ENCODE results near the gene GMCL2.
"Not testable (repeated sequence)": the region's sequence is repeated elsewhere in the genome, so short reads cannot be mapped to it uniquely, and the experiment has no call there.

Gene GMCL2

DNA sequence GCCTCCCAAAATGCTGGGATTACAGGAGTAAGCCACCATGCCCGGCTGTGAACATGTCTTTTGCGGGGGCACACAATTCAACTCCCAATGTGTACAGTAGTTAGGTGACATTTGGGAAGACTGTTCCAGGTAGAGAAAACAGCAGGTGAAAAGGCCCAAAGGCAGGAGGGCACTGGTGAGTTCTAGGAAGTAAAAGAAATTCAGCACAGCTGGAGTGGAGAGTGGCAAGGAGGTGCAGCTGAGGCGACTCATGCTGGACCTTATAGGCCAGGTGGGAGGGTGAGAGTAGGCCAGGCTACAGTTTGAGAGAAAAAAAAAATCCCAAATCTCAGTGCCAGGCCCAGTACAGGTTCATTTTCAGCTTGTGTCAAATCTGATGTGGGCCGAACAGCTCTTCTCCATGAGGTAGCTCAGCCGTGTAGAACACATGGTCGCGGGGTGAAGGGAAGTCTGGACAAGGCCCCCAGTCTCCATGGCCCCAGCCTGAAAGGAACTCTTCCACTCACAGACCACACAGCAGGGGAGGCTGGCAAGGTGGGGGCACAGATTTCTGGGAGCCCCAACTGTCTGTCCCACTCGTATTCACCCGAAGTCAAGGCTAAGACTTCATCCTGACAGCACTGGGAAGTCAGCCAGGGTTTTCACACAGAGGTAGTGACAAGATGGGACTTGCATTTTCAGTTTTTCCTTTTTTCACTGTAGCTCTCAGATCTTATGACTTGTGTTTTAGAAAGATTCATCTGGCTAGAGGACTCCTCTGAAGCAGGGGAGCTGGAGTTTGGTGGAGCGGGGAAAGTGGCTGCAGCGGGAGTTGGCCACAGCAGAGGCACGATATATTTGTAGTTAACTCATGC lies 12.6 kb upstream of the GMCL2 start:
- Histone ChIP-seq H3K36me3 (ENCODE audit: control insufficient read depth in 1 of 2, insufficient read depth in 2 of 2, low read length in 2 of 2) (no peaks in the 10 kb centered on the region), H3K27me3 (ENCODE audit: control insufficient read depth in 1 of 2, insufficient read depth in 2 of 2, low read length in 2 of 2) (peaks cover under 1 to 1% of the 10 kb centered on the region in 2 donors), H3K9ac (ENCODE audit: low read depth in 1 of 2, low read length in 2 of 2) (no peak overlapping the region), H3K4me3 (ENCODE audit: low read depth in 1 of 2, low read length in 2 of 2) (no peak overlapping the region), H3K27ac (ENCODE audit: low read depth, low read length) (no peak overlapping the region), H3K4me1 (ENCODE audit: control insufficient read depth in 1 of 2, insufficient read depth in 2 of 2, low read length in 2 of 2) (peaks cover 6 to 13% of the 10 kb centered on the region in 2 donors), H3K9me3 (ENCODE audit: control insufficient read depth in 1 of 2, low read length in 2 of 2) (no peaks in the 10 kb centered on the region)

DNA sequence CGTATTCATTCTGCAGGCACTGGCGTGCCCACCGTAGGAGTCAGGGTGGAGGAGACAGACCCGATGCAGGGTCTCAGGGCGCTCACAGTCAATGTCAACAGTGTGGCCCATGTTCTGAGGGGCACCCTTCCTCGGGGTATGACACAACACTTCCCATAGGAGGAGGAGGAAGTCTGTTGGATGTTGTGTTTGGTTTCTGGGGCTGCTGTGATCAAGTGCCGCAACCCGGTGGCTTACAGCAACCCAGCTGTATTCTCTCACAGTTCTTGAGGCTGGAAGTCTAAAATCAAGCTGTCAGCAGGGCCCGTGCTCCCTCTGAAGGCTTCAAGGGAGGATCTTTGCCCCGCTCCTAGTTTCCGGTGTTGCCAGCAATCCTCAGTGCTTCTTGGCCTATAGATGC lies 11.5 kb upstream of the GMCL2 start:
- Histone ChIP-seq H3K27me3 (ENCODE audit: control insufficient read depth in 1 of 2, insufficient read depth in 2 of 2, low read length in 2 of 2) (peaks cover 9 to 11% of the 10 kb centered on the region in 2 donors), H3K9me3 (ENCODE audit: control insufficient read depth in 1 of 2, low read length in 2 of 2) (no peaks in the 10 kb centered on the region), H3K4me3 (ENCODE audit: low read depth in 1 of 2, low read length in 2 of 2) (no peak overlapping the region), H3K27ac (ENCODE audit: low read depth, low read length) (no peak overlapping the region), H3K36me3 (ENCODE audit: control insufficient read depth in 1 of 2, insufficient read depth in 2 of 2, low read length in 2 of 2) (no peaks in the 10 kb centered on the region), H3K4me1 (ENCODE audit: control insufficient read depth in 1 of 2, insufficient read depth in 2 of 2, low read length in 2 of 2) (peaks cover 6 to 9% of the 10 kb centered on the region in 2 donors), H3K9ac (ENCODE audit: low read depth in 1 of 2, low read length in 2 of 2) (no peak overlapping the region)

DNA sequence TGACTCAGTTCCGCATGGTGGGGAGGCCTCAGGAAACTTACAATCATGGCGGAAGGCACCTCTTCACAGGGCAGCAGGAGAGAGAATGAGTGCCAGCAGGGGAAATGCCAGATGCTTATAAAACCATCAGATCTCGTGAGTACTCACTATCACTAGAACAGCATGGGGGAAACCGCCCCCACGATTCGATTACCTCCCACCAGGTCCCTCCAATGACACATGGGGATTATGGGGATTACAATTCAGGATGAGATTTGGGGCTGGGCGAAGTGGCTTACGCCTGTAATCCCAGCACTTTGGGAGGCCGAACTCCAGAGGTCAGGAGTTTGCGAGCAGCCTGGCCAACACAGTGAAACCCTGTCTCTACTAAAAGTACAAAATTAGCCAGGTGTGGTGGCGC lies 11.0 kb upstream of the GMCL2 start:
- H3K9ac ChIP-seq (ENCODE audit: low read depth in 1 of 2, low read length in 2 of 2); H3K36me3 ChIP-seq (ENCODE audit: control insufficient read depth in 1 of 2, insufficient read depth in 2 of 2, low read length in 2 of 2); H3K9me3 ChIP-seq (ENCODE audit: control insufficient read depth in 1 of 2, low read length in 2 of 2); H3K4me3 ChIP-seq (ENCODE audit: low read depth in 1 of 2, low read length in 2 of 2); H3K27ac ChIP-seq (ENCODE audit: low read depth, low read length); H3K4me1 ChIP-seq (ENCODE audit: control insufficient read depth in 1 of 2, insufficient read depth in 2 of 2, low read length in 2 of 2): not testable (repeated sequence)
- H3K27me3 ChIP-seq (ENCODE audit: control insufficient read depth in 1 of 2, insufficient read depth in 2 of 2, low read length in 2 of 2) = peaks cover 9 to 11% of the 10 kb centered on the region in 2 donors

DNA sequence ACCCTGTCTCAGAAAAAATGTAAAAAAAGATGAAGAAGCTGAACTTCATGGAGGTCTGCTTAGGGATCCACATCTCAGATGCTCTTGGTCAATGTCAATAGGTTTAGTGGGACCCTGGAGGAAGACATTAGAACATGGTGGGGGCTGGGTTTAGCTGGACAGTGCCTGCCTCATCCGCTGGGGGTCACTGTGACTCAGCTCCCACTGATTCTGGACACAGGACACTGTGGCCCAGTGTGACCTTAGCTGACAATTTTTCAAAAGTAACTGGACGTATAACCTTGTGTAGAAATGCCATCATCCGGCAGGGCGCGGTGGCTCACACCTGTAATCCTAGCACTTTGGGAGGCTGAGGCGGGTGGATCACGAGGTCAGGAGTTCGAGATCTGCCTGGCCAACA lies 9.8 kb upstream of the GMCL2 start:
- Histone ChIP-seq H3K27ac (ENCODE audit: low read depth, low read length) (no peak overlapping the region), H3K4me3 (ENCODE audit: low read depth in 1 of 2, low read length in 2 of 2) (no peak overlapping the region), H3K9ac (ENCODE audit: low read depth in 1 of 2, low read length in 2 of 2) (no peak overlapping the region), H3K36me3 (ENCODE audit: control insufficient read depth in 1 of 2, insufficient read depth in 2 of 2, low read length in 2 of 2) (no peaks in the 10 kb centered on the region), H3K9me3 (ENCODE audit: control insufficient read depth in 1 of 2, low read length in 2 of 2) (no peaks in the 10 kb centered on the region), H3K27me3 (ENCODE audit: control insufficient read depth in 1 of 2, insufficient read depth in 2 of 2, low read length in 2 of 2) (peaks cover 9 to 11% of the 10 kb centered on the region in 2 donors), H3K4me1 (ENCODE audit: control insufficient read depth in 1 of 2, insufficient read depth in 2 of 2, low read length in 2 of 2) (peaks cover 5 to 6% of the 10 kb centered on the region in 2 donors)

DNA sequence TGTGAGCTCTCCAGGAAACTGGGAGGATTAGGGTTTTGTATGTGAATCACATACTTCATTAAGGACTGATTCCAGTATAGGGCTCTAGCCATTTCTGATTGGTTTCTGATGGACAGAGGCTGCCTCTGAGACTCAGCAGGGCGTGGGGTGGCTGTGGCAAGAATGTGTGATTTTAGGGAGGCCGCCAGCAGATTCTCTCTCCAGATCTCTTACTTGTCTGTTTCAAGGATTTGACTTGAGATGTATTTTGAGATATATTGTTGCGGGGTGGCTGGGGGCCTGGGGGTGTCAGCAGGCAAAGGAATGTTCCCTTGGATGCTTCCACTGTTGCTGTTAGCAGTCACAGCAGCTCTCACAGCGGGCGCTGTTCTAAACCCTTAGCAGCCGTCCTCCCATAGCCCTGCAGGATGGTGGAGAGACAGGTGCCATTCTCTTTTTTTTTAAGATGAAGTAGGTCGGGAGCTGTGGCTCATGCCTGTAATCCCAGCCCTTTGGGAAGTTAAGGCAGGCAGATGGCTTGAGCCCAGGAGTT lies 9.2 kb upstream of the GMCL2 start:
- Histone ChIP-seq H3K27ac (ENCODE audit: low read depth, low read length) (no peak overlapping the region), H3K4me3 (ENCODE audit: low read depth in 1 of 2, low read length in 2 of 2) (no peak overlapping the region), H3K9ac (ENCODE audit: low read depth in 1 of 2, low read length in 2 of 2) (no peak overlapping the region), H3K36me3 (ENCODE audit: control insufficient read depth in 1 of 2, insufficient read depth in 2 of 2, low read length in 2 of 2) (no peaks in the 10 kb centered on the region), H3K9me3 (ENCODE audit: control insufficient read depth in 1 of 2, low read length in 2 of 2) (no peaks in the 10 kb centered on the region), H3K4me1 (ENCODE audit: control insufficient read depth in 1 of 2, insufficient read depth in 2 of 2, low read length in 2 of 2) (no peaks in the 10 kb centered on the region), H3K27me3 (ENCODE audit: control insufficient read depth in 1 of 2, insufficient read depth in 2 of 2, low read length in 2 of 2) (peaks cover 9 to 11% of the 10 kb centered on the region in 2 donors)

DNA sequence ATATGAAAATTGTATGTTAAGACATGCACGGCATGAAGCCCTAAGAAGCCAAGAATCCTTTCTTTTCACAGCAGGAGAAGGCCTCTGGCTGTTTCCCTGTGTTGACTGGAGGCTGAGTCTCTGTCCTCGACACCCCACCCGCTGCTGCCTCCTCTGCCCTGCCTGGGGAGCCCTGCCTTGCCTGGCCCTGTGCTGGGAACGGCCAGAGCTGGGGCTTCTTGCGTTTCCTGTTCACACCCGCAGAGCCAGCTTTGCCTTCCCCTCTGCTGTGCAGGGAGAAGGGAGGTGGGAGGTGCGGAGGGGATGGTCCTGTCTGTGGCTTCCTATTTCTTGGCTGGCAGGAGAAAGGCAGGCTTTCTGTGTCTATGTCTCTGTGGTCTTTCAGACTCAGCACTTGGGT lies 6.9 kb upstream of the GMCL2 start:
- H3K9ac ChIP-seq (ENCODE audit: low read depth in 1 of 2, low read length in 2 of 2) = no peak overlapping the region
- H3K9me3 ChIP-seq (ENCODE audit: control insufficient read depth in 1 of 2, low read length in 2 of 2) = no peaks in the 10 kb centered on the region
- H3K4me1 ChIP-seq (ENCODE audit: control insufficient read depth in 1 of 2, insufficient read depth in 2 of 2, low read length in 2 of 2) = no peaks in the 10 kb centered on the region
- H3K27me3 ChIP-seq (ENCODE audit: control insufficient read depth in 1 of 2, insufficient read depth in 2 of 2, low read length in 2 of 2) = peaks cover 9 to 11% of the 10 kb centered on the region in 2 donors
- H3K36me3 ChIP-seq (ENCODE audit: control insufficient read depth in 1 of 2, insufficient read depth in 2 of 2, low read length in 2 of 2) = no peaks in the 10 kb centered on the region
- H3K4me3 ChIP-seq (ENCODE audit: low read depth in 1 of 2, low read length in 2 of 2) = no peak overlapping the region
- no peak overlapping the region for H3K27ac ChIP-seq (ENCODE audit: low read depth, low read length)

DNA sequence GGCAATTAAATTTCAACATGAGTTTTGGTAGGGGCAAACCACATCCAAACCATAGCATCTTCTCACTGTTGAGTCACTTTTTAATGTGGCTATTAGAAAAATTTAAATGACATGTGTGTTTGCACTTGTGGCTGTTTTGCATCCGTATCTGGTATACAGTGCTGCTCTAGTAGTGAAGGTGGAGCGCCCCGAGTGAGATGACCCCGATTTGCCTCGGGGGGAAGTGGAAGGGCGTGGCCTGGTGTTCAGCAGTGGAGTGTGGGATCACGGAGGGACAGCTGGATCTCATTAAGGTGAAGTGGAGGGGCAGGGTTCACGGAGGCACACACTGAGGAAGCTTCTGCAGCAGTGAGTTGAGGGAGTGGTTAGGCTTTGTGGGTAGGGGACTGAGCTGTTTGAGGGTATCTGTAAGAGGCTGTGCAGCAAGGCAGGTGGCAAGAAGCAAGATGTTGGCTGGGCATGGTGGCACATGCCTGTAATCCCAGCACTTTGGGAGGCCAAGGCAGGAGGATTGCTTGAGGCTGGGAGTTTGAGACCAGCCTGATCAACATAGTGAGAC lies 6.2 kb upstream of the GMCL2 start:
- Histone ChIP-seq H3K27ac (ENCODE audit: low read depth, low read length) (no peak overlapping the region), H3K4me1 (ENCODE audit: control insufficient read depth in 1 of 2, insufficient read depth in 2 of 2, low read length in 2 of 2) (no peaks in the 10 kb centered on the region), H3K36me3 (ENCODE audit: control insufficient read depth in 1 of 2, insufficient read depth in 2 of 2, low read length in 2 of 2) (no peaks in the 10 kb centered on the region), H3K9ac (ENCODE audit: low read depth in 1 of 2, low read length in 2 of 2) (no peak overlapping the region), H3K4me3 (ENCODE audit: low read depth in 1 of 2, low read length in 2 of 2) (no peak overlapping the region), H3K27me3 (ENCODE audit: control insufficient read depth in 1 of 2, insufficient read depth in 2 of 2, low read length in 2 of 2) (peaks cover 9 to 11% of the 10 kb centered on the region in 2 donors), H3K9me3 (ENCODE audit: control insufficient read depth in 1 of 2, low read length in 2 of 2) (no peaks in the 10 kb centered on the region)

DNA sequence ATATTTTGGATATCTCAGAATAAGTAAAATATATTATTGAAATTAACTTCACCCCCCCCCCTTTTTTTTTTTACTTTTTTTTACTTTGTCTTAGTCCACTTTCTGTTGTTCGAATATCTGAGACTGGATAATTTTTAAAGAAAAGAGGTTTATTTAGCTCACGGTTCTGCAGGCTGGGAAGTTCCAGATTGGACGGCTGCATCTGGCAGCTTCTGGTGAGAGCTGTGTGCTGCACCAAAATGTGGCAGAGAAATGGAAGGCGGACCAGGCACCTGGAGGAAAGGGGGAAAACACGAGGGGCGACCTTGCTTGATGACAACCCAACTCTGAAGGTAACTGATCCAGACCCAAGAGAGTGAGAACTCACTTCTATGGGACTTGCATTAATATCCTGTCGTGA lies 5.6 kb upstream of the GMCL2 start:
- no peak overlapping the region for H3K27ac ChIP-seq (ENCODE audit: low read depth, low read length)

DNA sequence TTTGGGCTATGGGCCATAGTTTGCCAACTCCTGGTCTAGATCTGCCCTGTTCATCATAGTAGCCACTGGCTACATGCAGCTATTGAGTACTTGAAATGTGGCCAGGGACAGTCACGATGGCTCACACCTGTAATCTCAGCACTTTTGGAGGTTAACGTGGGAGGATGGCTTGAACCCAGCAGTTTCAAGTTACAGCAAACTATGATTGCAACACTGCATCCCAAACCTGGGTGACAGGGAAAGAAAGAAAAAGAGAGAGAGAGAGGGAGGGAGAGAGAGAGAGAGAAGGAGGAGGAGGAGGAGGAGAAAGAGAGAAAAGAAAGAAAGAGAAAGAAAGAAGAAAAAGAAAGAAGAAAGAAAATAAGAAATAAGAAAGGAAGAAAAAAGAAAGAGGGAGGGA lies 5.1 kb upstream of the GMCL2 start:
- Histone ChIP-seq H3K4me3 (ENCODE audit: low read depth in 1 of 2, low read length in 2 of 2) (no peak overlapping the region), H3K27me3 (ENCODE audit: control insufficient read depth in 1 of 2, insufficient read depth in 2 of 2, low read length in 2 of 2) (peaks cover 9 to 11% of the 10 kb centered on the region in 2 donors), H3K9me3 (ENCODE audit: control insufficient read depth in 1 of 2, low read length in 2 of 2) (no peaks in the 10 kb centered on the region), H3K27ac (ENCODE audit: low read depth, low read length) (no peak overlapping the region), H3K9ac (ENCODE audit: low read depth in 1 of 2, low read length in 2 of 2) (no peak overlapping the region), H3K36me3 (ENCODE audit: control insufficient read depth in 1 of 2, insufficient read depth in 2 of 2, low read length in 2 of 2) (no peaks in the 10 kb centered on the region), H3K4me1 (ENCODE audit: control insufficient read depth in 1 of 2, insufficient read depth in 2 of 2, low read length in 2 of 2) (no peaks in the 10 kb centered on the region)

More for the DNA sequence above, 5.6 kb upstream of the GMCL2 start:
- Histone ChIP-seq H3K36me3 (ENCODE audit: control insufficient read depth in 1 of 2, insufficient read depth in 2 of 2, low read length in 2 of 2) (no peaks in the 10 kb centered on the region), H3K9ac (ENCODE audit: low read depth in 1 of 2, low read length in 2 of 2) (no peak overlapping the region), H3K27me3 (ENCODE audit: control insufficient read depth in 1 of 2, insufficient read depth in 2 of 2, low read length in 2 of 2) (peaks cover 9 to 11% of the 10 kb centered on the region in 2 donors), H3K4me1 (ENCODE audit: control insufficient read depth in 1 of 2, insufficient read depth in 2 of 2, low read length in 2 of 2) (no peaks in the 10 kb centered on the region), H3K4me3 (ENCODE audit: low read depth in 1 of 2, low read length in 2 of 2) (no peak overlapping the region), H3K9me3 (ENCODE audit: control insufficient read depth in 1 of 2, low read length in 2 of 2) (no peaks in the 10 kb centered on the region)

DNA sequence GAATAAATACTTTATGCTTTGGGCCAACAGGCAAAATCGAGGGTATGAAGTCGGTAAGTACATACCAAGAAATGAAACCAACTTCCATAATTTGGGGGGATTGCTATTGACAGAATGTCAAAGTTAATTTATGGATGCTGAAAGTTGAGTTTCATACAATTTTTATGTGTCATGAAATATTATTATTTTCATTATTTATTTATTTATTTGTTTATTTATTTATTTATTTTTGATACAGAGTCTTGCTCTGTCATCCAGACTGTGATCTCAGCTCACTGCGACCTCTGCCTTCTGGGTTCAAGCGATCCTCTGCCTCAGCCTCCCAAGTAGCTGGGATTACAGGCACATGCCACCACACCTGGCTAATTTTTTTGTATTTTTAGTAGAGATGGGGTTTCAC lies 4.5 kb upstream of the GMCL2 start:
- H3K9me3 ChIP-seq (ENCODE audit: control insufficient read depth in 1 of 2, low read length in 2 of 2) = no peaks in the 10 kb centered on the region
- no peak overlapping the region for H3K27ac ChIP-seq (ENCODE audit: low read depth, low read length)
- H3K36me3 ChIP-seq (ENCODE audit: control insufficient read depth in 1 of 2, insufficient read depth in 2 of 2, low read length in 2 of 2) = no peaks in the 10 kb centered on the region
- H3K27me3 ChIP-seq (ENCODE audit: control insufficient read depth in 1 of 2, insufficient read depth in 2 of 2, low read length in 2 of 2) = peaks cover 9 to 11% of the 10 kb centered on the region in 2 donors
- H3K4me3 ChIP-seq (ENCODE audit: low read depth in 1 of 2, low read length in 2 of 2) = no peak overlapping the region
- no peak overlapping the region for H3K9ac ChIP-seq (ENCODE audit: low read depth in 1 of 2, low read length in 2 of 2)
- H3K4me1 ChIP-seq (ENCODE audit: control insufficient read depth in 1 of 2, insufficient read depth in 2 of 2, low read length in 2 of 2) = no peaks in the 10 kb centered on the region

All from duodenal mucosa (tissue), 2 donors.